Activated CD8-positive, alpha-beta T cell treated with anti-CD3 and anti-CD28 coated beads for 36 hours (primary cell): ENCODE measurements around the gene EXOC7. TPM values are rescaled to one million over a fixed set of nuclear protein-coding genes. Genes with fewer than 3 reads are reported as not detected.

Experiments used
- ATAC-seq: fragments of 200-7000 bp; cut with Tn5 transposase; one replicate; pipeline ENCODE4 v1.10.0; 2021; ENCODE audit warnings: mild to moderate bottlenecking, moderate library complexity
- CTCF ChIA-PET: fragments of 350-600 bp; sonication (Branson Sonifier 250); formaldehyde crosslinking; loops from one replicate; lab custom pipeline; 2021; ENCODE audit warnings: antibody characterized with exemption; lab: Charles Lee
- POLR2A ChIA-PET: fragments of 350-600 bp; sonication (Branson Sonifier 250); formaldehyde crosslinking; loops from one replicate; lab custom pipeline; 2021; ENCODE audit warnings: antibody characterized with exemption; lab: Charles Lee
- DNase-seq: peaks from one replicate; pipeline ENCODE4 v3.0.0-alpha.2; 2020
- H3K27ac Mint-ChIP-seq: one replicate; pipeline ENCODE4 v1.8.0; 2021; ENCODE audit warnings: mild to moderate bottlenecking, mixed read lengths
- H3K27me3 Mint-ChIP-seq: one replicate; pipeline ENCODE4 v1.8.0; 2021; ENCODE audit warnings: mixed read lengths
- H3K36me3 Mint-ChIP-seq: one replicate; pipeline ENCODE4 v1.8.0; 2021; ENCODE audit warnings: low read depth, mixed read lengths
- H3K4me1 Mint-ChIP-seq: one replicate; pipeline ENCODE4 v1.8.0; 2021; ENCODE audit warnings: low read depth, mixed read lengths
- H3K4me3 Mint-ChIP-seq: one replicate; pipeline ENCODE4 v1.8.0; 2021; ENCODE audit warnings: mild to moderate bottlenecking, moderate library complexity, mixed read lengths
- H3K9me3 Mint-ChIP-seq: one replicate; pipeline ENCODE4 v1.8.0; 2021; ENCODE audit warnings: mixed read lengths
- CTCF ChIP-seq: fragments of 200-600 bp; IDR thresholded peaks from one replicate; pipeline ENCODE4 v1.8.0; 2022; ENCODE audit warnings: antibody characterized with exemption, mild to moderate bottlenecking
- intact Hi-C: fragments of 100-400 bp; cut with micrococcal nuclease; formaldehyde crosslinking; loops from one replicate; pipeline ENCODE4 v1.10.0; 2022
- total RNA-seq, 2 experiments: library from RNA; stranded (reverse); gene quantifications; one replicate each; pipeline ENCODE4 v1.2.3, GENCODE V29; 2021

Gene EXOC7
- 10 to 100 TPM; 53.5 to 64.9 TPM for total RNA-seq

- H3K4me3 Mint-ChIP-seq: peak within 1 kb of the TSS; percentile 93
- intact Hi-C loops: loop anchor here (5.0 kb wide), 1 partner anchor 86 kb away; no protein-coding TSS in a partner anchor
- ChIA-PET POLR2A (interaction anchor here (1.0 to 2.4 kb wide), 18 partner anchors 10 to 251 kb away, joined by 3 to 15 read pairs (median 6); partner anchors contain the start of genes FOXJ1, PRPSAP1, UBALD2 and ZACN), CTCF (interaction anchor here (0.6 to 4.5 kb wide), 11 partner anchors 28 to 294 kb away, joined by 3 to 27 read pairs (median 3); no protein-coding TSS in a partner anchor)
- ATAC-seq (peak; percentile 95), DNase-seq (peak; percentile 94)
- no peaks in the 10 kb centered on the region for H3K9me3 Mint-ChIP-seq
- H3K27me3 Mint-ChIP-seq: no peaks in the 10 kb centered on the region
- no peak for TF ChIP-seq CTCF
- peaks cover 25% of the 10 kb centered on the region for H3K4me1 Mint-ChIP-seq
- H3K27ac Mint-ChIP-seq: peak within 1 kb of the TSS; percentile 97
- H3K36me3 Mint-ChIP-seq: peaks cover 15% of the 10 kb centered on the region
These were observed at the start of gene EXOC7 for GRCh38 chr17:76103274-76104139. Gene EXOC7 (minus strand): TSS chr17:76103787. CDS start chr17:76103692, 95 bp downstream.

GRCh38 chr17:76153202-76153601 is 49.6 kb upstream of the EXOC7 start:
- Mint-ChIP-seq H3K36me3 (peaks cover 45% of the 10 kb centered on the region), H3K27ac (peak overlapping the region; percentile 78)

GRCh38 chr17:76152591-76152990 is 49.0 kb upstream of the EXOC7 start:
- no peak overlapping the region for H3K4me3 Mint-ChIP-seq
- H3K27ac Mint-ChIP-seq: peak overlapping the region; percentile 78
- intact Hi-C loops: no loop called here
- no peak for TF ChIP-seq CTCF
- POLR2A ChIA-PET: interaction anchor here (1.1 to 2.8 kb wide), 8 partner anchors 11 to 120 kb away, joined by 3 to 17 read pairs (median 4); partner anchors contain the start of gene FOXJ1
- ATAC-seq: no peak
- H3K36me3 Mint-ChIP-seq: peaks cover 46% of the 10 kb centered on the region
- CTCF ChIA-PET: interaction anchor here (0.6 to 1.9 kb wide), 13 partner anchors 9 to 233 kb away, joined by 3 to 10 read pairs (median 3); partner anchors contain the start of gene FOXJ1
- H3K9me3 Mint-ChIP-seq: no peaks in the 10 kb centered on the region
- DNase-seq: no peak
- no peaks in the 10 kb centered on the region for H3K27me3 Mint-ChIP-seq
- peaks cover 51% of the 10 kb centered on the region for H3K4me1 Mint-ChIP-seq

More at GRCh38 chr17:76153202-76153601, 49.6 kb upstream of the EXOC7 start:
- peaks cover 47% of the 10 kb centered on the region for H3K4me1 Mint-ChIP-seq
- CTCF ChIA-PET: interaction anchor here (0.6 to 1.9 kb wide), 10 partner anchors 9 to 233 kb away, joined by 3 to 10 read pairs (median 4); partner anchors contain the start of gene FOXJ1
- no peak for ATAC-seq
- H3K4me3 Mint-ChIP-seq: no peak overlapping the region
- intact Hi-C loops: no loop called here
- H3K27me3 Mint-ChIP-seq: no peaks in the 10 kb centered on the region
- TF ChIP-seq CTCF: no peak
- POLR2A ChIA-PET: interaction anchor here (0.7 to 2.8 kb wide), 7 partner anchors 11 to 114 kb away, joined by 3 to 17 read pairs (median 3); partner anchors contain the start of gene FOXJ1
- H3K9me3 Mint-ChIP-seq: no peaks in the 10 kb centered on the region
- no peak for DNase-seq

GRCh38 chr17:76151896-76152454 is 48.4 kb upstream of the EXOC7 start:
- Mint-ChIP-seq H3K36me3 (peaks cover 47% of the 10 kb centered on the region), H3K27me3 (no peaks in the 10 kb centered on the region), H3K27ac (peak overlapping the region; percentile 78), H3K4me3 (no peak overlapping the region), H3K9me3 (no peaks in the 10 kb centered on the region), H3K4me1 (peaks cover 53% of the 10 kb centered on the region)
- POLR2A ChIA-PET: interaction anchor here (1.2 to 2.8 kb wide), 7 partner anchors 10 to 120 kb away, joined by 3 to 17 read pairs (median 4); partner anchors contain the start of gene FOXJ1
- no peak for ATAC-seq
- TF ChIP-seq CTCF: no peak
- intact Hi-C loops: no loop called here
- CTCF ChIA-PET: interaction anchor here (0.8 to 1.7 kb wide), 7 partner anchors 10 to 46 kb away, joined by 3 to 7 read pairs (median 3); no protein-coding TSS in a partner anchor
- no peak for DNase-seq
